CD4-positive, alpha-beta T cell (primary cell): ENCODE data around the gene ST6GALNAC2. TPM values are rescaled to one million over a fixed set of nuclear protein-coding genes. Genes with fewer than 3 reads are reported as not detected.

Source experiments
- ATAC-seq: fragments of 200-7000 bp; cut with Tn5 transposase; one replicate; pipeline ENCODE4 v1.10.0; 2022; ENCODE audit warnings: mild to moderate bottlenecking; ENCODE audit not compliant: poor library complexity
- CTCF ChIA-PET: fragments of 350-600 bp; sonication (Branson Sonifier 250); formaldehyde crosslinking; loops from one replicate; lab custom pipeline; 2021; ENCODE audit warnings: antibody characterized with exemption, inconsistent platforms; lab: Charles Lee
- POLR2A ChIA-PET: fragments of 350-600 bp; sonication (Branson Sonifier 250); formaldehyde crosslinking; loops from one replicate; lab custom pipeline; 2021; ENCODE audit warnings: antibody characterized with exemption, inconsistent platforms; lab: Charles Lee
- DNase-seq, 14 experiments: peaks; one replicate each; pipeline ENCODE4 v3.0.0-alpha.2; 2013 to 2020; ENCODE audit warnings: mixed read lengths in 2 of 14
- H3K27ac ChIP-seq, 2 donors: one replicate each; pipeline versions ENCODE4 v1.5.1 to v1.7.0; 2013; ENCODE audit warnings: low read length in 2 of 2, low read depth in 1 of 2, mild to moderate bottlenecking in 1 of 2
- H3K27me3 ChIP-seq, 2 experiments: 1 replicate in 1 of 2; 2 replicates in 1 of 2; pipeline versions ENCODE4 v1.6.1 to v1.7.0; 2013; ENCODE audit warnings: low read length in 2 of 2, control low read depth in 1 of 2, mild to moderate bottlenecking in 1 of 2, moderate library complexity in 1 of 2; ENCODE audit not compliant: insufficient read depth in 2 of 2, control insufficient read depth in 1 of 2
- H3K36me3 ChIP-seq: one replicate; pipeline ENCODE4 v1.6.1; 2013; ENCODE audit warnings: low read length, control low read depth; ENCODE audit not compliant: insufficient read depth
- H3K4me1 ChIP-seq: one replicate; pipeline ENCODE4 v1.6.1; 2013; ENCODE audit warnings: low read length, control low read depth; ENCODE audit not compliant: insufficient read depth
- H3K4me3 ChIP-seq: one replicate; pipeline ENCODE4 v1.5.1; 2013; ENCODE audit warnings: mild to moderate bottlenecking, low read length, moderate library complexity
- H3K9me3 ChIP-seq, 2 experiments: 1 replicate in 1 of 2; 2 replicates in 1 of 2; pipeline versions ENCODE4 v1.6.1 to v1.7.0; 2013; ENCODE audit warnings: low read length in 2 of 2, mild to moderate bottlenecking in 2 of 2, control low read depth in 1 of 2, moderate library complexity in 1 of 2; ENCODE audit not compliant: control insufficient read depth in 1 of 2, insufficient read depth in 1 of 2
- H3K27ac Mint-ChIP-seq: one replicate; pipeline ENCODE4 v1.8.0; 2020; ENCODE audit warnings: mixed read lengths
- H3K27me3 Mint-ChIP-seq: one replicate; pipeline ENCODE4 v1.8.0; 2021; ENCODE audit warnings: mixed read lengths
- H3K36me3 Mint-ChIP-seq: one replicate; pipeline ENCODE4 v1.8.0; 2021; ENCODE audit warnings: low read depth, mixed read lengths
- H3K4me1 Mint-ChIP-seq: one replicate; pipeline ENCODE4 v1.8.0; 2021; ENCODE audit warnings: low read depth, mixed read lengths
- H3K4me3 Mint-ChIP-seq: one replicate; pipeline ENCODE4 v1.8.0; 2020; ENCODE audit warnings: mild to moderate bottlenecking, mixed read lengths
- H3K9me3 Mint-ChIP-seq: one replicate; pipeline ENCODE4 v1.8.0; 2020; ENCODE audit warnings: mixed read lengths
- CTCF ChIP-seq: fragments of 200-600 bp; IDR thresholded peaks from one replicate; pipeline ENCODE4 v1.8.0; 2022; ENCODE audit warnings: antibody characterized with exemption, mild to moderate bottlenecking
- intact Hi-C, 2 experiments: fragments of 100-400 bp; cut with DNase I in 1 of 2; cut with micrococcal nuclease in 1 of 2; formaldehyde crosslinking; loops; one replicate each; pipeline versions ENCODE4 v1.15.1 to v1.9.0; 2023 to 2025; cut with DNase I, micrococcal nuclease
- total RNA-seq, 174 experiments: library from RNA in 2 of 174; stranded (reverse) in 2 of 174; gene quantifications; one replicate each; pipeline ENCODE4 v1.2.3 and lab custom pipeline; 2021 to 2026

The ST6GALNAC2 gene
- total RNA-seq, 2 experiments from 2014 or later, result 0.49 to 1.2 TPM

GRCh38 chr17:76597156-76598003 is 11.7 kb upstream of the ST6GALNAC2 start:
- Mint-ChIP-seq H3K4me3 (no peak overlapping the region), H3K9me3 (no peaks in the 10 kb centered on the region), H3K4me1 (peaks cover 18% of the 10 kb centered on the region), H3K27me3 (peaks cover 35% of the 10 kb centered on the region), H3K27ac (no peak overlapping the region), H3K36me3 (no peaks in the 10 kb centered on the region)
- CTCF ChIA-PET, result no interaction called here
- H3K4me3 ChIP-seq, result no peak overlapping the region
- no peak for ATAC-seq
- no peak for TF ChIP-seq CTCF
- intact Hi-C loops, result no loop called here
- H3K9me3 ChIP-seq, result no peaks in the 10 kb centered on the region
- peak in 2 of 14 experiments; percentile 50 to 68 for DNase-seq
- no peaks in the 10 kb centered on the region for H3K36me3 ChIP-seq
- H3K27ac ChIP-seq, result no peak overlapping the region
- POLR2A ChIA-PET, result no interaction called here
- peaks cover 17% of the 10 kb centered on the region for H3K4me1 ChIP-seq
- no peaks in the 10 kb centered on the region for H3K27me3 ChIP-seq

GRCh38 chr17:76594690-76595089 is 9.0 kb upstream of the ST6GALNAC2 start:
- no peak overlapping the region for H3K27ac ChIP-seq
- H3K27me3 ChIP-seq, result no peaks in the 10 kb centered on the region
- no peak for ATAC-seq
- intact Hi-C loops, result no loop called here
- H3K4me3 ChIP-seq, result no peak overlapping the region
- Mint-ChIP-seq H3K4me1 (no peaks in the 10 kb centered on the region), H3K27me3 (peaks cover 36% of the 10 kb centered on the region), H3K36me3 (no peaks in the 10 kb centered on the region), H3K4me3 (no peak overlapping the region), H3K9me3 (no peaks in the 10 kb centered on the region), H3K27ac (no peak overlapping the region)
- no peak for DNase-seq
- no peak for TF ChIP-seq CTCF
- CTCF ChIA-PET, result interaction anchor here (0.7 kb wide), 3 partner anchors 29 to 215 kb away, joined by 3 read pairs; no protein-coding TSS in a partner anchor
- H3K4me1 ChIP-seq, result no peaks in the 10 kb centered on the region
- no peaks in the 10 kb centered on the region for H3K9me3 ChIP-seq
- POLR2A ChIA-PET, result interaction anchor here (1.0 kb wide), 1 partner anchor 37 kb away, joined by 3 read pairs; no protein-coding TSS in a partner anchor
- no peaks in the 10 kb centered on the region for H3K36me3 ChIP-seq

- Histone ChIP-seq H3K4me1 (no peaks in the 10 kb centered on the region), H3K4me3 (no peak overlapping the region), H3K27ac (no peak overlapping the region), H3K36me3 (no peaks in the 10 kb centered on the region), H3K27me3 (peaks cover 3 to 4% of the 10 kb centered on the region in 2 experiments), H3K9me3 (no peaks in the 10 kb centered on the region)
- no peak overlapping the region for H3K27ac Mint-ChIP-seq
- H3K4me1 Mint-ChIP-seq, result no peaks in the 10 kb centered on the region
- no peak overlapping the region for H3K4me3 Mint-ChIP-seq
- no peak for TF ChIP-seq CTCF
- ChIA-PET CTCF (no interaction called here), POLR2A (interaction anchor here (1.0 kb wide), 1 partner anchor 36 kb away, joined by 3 read pairs; no protein-coding TSS in a partner anchor)
- no peaks in the 10 kb centered on the region for H3K36me3 Mint-ChIP-seq
- ATAC-seq (no peak), DNase-seq (no peak)
- intact Hi-C loops, result no loop called here
- no peaks in the 10 kb centered on the region for H3K9me3 Mint-ChIP-seq
- H3K27me3 Mint-ChIP-seq, result peaks cover 42% of the 10 kb centered on the region
Observed at GRCh38 chr17:76593959-76594358, 8.3 kb upstream of the ST6GALNAC2 start.
